ENCODE results near the gene ATP9A. TPM values are rescaled to one million over a fixed set of nuclear protein-coding genes. Genes with fewer than 3 reads are reported as not detected.

The ATP9A gene
- total and polyA plus RNA-seq, 2 donors (not counting 1 experiment from before 2014, with no cell fraction given): 23.3 to 96.3 TPM

GRCh38 chr20:51763965-51764602, 4.1 kb downstream of the ATP9A start:
- Histone ChIP-seq H3K9ac (ENCODE audit: insufficient read depth, low read length) (no peak overlapping the region), H3K79me2 (ENCODE audit: control insufficient read depth, insufficient read depth, low read length) (peaks cover under 1% of the 10 kb centered on the region), H4K20me1 (ENCODE audit: control insufficient read depth, extremely low read depth, insufficient read depth, low read length) (no peaks in the 10 kb centered on the region), H3K4me3 (replicated peaks in 1 of 4; ENCODE audit: control extremely low read depth in 1 of 4, insufficient read depth in 1 of 4, low read depth in 3 of 4, low read length in 4 of 4) (no peak overlapping the region), H2AFZ (ENCODE audit: low read length) (no peak overlapping the region), H3K4me1 (ENCODE audit: control insufficient read depth, extremely low read depth, insufficient read depth, low read length) (no peaks in the 10 kb centered on the region), H3K27me3 (ENCODE audit: control insufficient read depth, insufficient read depth, low read length) (no peaks in the 10 kb centered on the region), H3K9me3 (ENCODE audit: control insufficient read depth, insufficient read depth, low read depth, low read length) (no peaks in the 10 kb centered on the region), H3K4me2 (ENCODE audit: extremely low read depth, insufficient read depth, low read length) (no peak overlapping the region), H3K27ac (ENCODE audit: insufficient read depth, low read length) (no peak overlapping the region), H3K36me3 (ENCODE audit: control insufficient read depth, insufficient read depth, low read length) (no peaks in the 10 kb centered on the region)
- peak; percentile 35 to 51 for DNase-seq (ENCODE audit: low read depth in 2 of 2)
- TF ChIP-seq EZH2 (IDR thresholded peaks at IDR 0.05; ENCODE audit: low read length, missing control alignments) (no peak), CTCF (conservative IDR thresholded peaks at IDR 0.05 in 1 of 2, IDR thresholded peaks at IDR 0.05 in 1 of 2; ENCODE audit: low read depth in 1 of 2, low read length in 2 of 2) (peak in 1 of 2 donors; percentile 7)

GRCh38 chr20:51760905-51761546, 7.2 kb downstream of the ATP9A start:
- H3K9ac ChIP-seq (ENCODE audit: insufficient read depth, low read length): no peak overlapping the region
- no peaks in the 10 kb centered on the region for H3K4me1 ChIP-seq (ENCODE audit: control insufficient read depth, extremely low read depth, insufficient read depth, low read length)
- H3K79me2 ChIP-seq (ENCODE audit: control insufficient read depth, insufficient read depth, low read length): peaks cover 3% of the 10 kb centered on the region
- H3K9me3 ChIP-seq (ENCODE audit: control insufficient read depth, insufficient read depth, low read depth, low read length): no peaks in the 10 kb centered on the region
- no peaks in the 10 kb centered on the region for H3K27me3 ChIP-seq (ENCODE audit: control insufficient read depth, insufficient read depth, low read length)
- DNase-seq (ENCODE audit: low read depth in 2 of 2): peak; percentile 77 to 89
- no peak overlapping the region for H2AFZ ChIP-seq (ENCODE audit: low read length)
- no peaks in the 10 kb centered on the region for H3K36me3 ChIP-seq (ENCODE audit: control insufficient read depth, insufficient read depth, low read length)
- peak overlapping the region; percentile 7 for H3K4me2 ChIP-seq (ENCODE audit: extremely low read depth, insufficient read depth, low read length)
- peak overlapping the region; percentile 58 for H3K27ac ChIP-seq (ENCODE audit: insufficient read depth, low read length)
- H3K4me3 ChIP-seq (replicated peaks in 1 of 4; ENCODE audit: control extremely low read depth in 1 of 4, insufficient read depth in 1 of 4, low read depth in 3 of 4, low read length in 4 of 4): no peak overlapping the region
- no peak for TF ChIP-seq CTCF (conservative IDR thresholded peaks at IDR 0.05 in 1 of 2, IDR thresholded peaks at IDR 0.05 in 1 of 2; ENCODE audit: low read depth in 1 of 2, low read length in 2 of 2)
- no peak for TF ChIP-seq EZH2 (IDR thresholded peaks at IDR 0.05; ENCODE audit: low read length, missing control alignments)
- H4K20me1 ChIP-seq (ENCODE audit: control insufficient read depth, extremely low read depth, insufficient read depth, low read length): no peaks in the 10 kb centered on the region

- DNase-seq (ENCODE audit: low read depth in 2 of 2): peak in 1 of 2 donors; percentile 73
- H3K36me3 ChIP-seq (ENCODE audit: control insufficient read depth, insufficient read depth, low read length): no peaks in the 10 kb centered on the region
- H3K27me3 ChIP-seq (ENCODE audit: control insufficient read depth, insufficient read depth, low read length): no peaks in the 10 kb centered on the region
- no peak overlapping the region for H3K4me2 ChIP-seq (ENCODE audit: extremely low read depth, insufficient read depth, low read length)
- TF ChIP-seq EZH2 (IDR thresholded peaks at IDR 0.05; ENCODE audit: low read length, missing control alignments): no peak
- TF ChIP-seq CTCF (conservative IDR thresholded peaks at IDR 0.05 in 1 of 2, IDR thresholded peaks at IDR 0.05 in 1 of 2; ENCODE audit: low read depth in 1 of 2, low read length in 2 of 2): no peak
- no peak overlapping the region for H3K27ac ChIP-seq (ENCODE audit: insufficient read depth, low read length)
- H3K9me3 ChIP-seq (ENCODE audit: control insufficient read depth, insufficient read depth, low read depth, low read length): no peaks in the 10 kb centered on the region
- no peak overlapping the region for H2AFZ ChIP-seq (ENCODE audit: low read length)
- H4K20me1 ChIP-seq (ENCODE audit: control insufficient read depth, extremely low read depth, insufficient read depth, low read length): no peaks in the 10 kb centered on the region
- peaks cover 3% of the 10 kb centered on the region for H3K79me2 ChIP-seq (ENCODE audit: control insufficient read depth, insufficient read depth, low read length)
- no peak overlapping the region for H3K4me3 ChIP-seq (replicated peaks in 1 of 4; ENCODE audit: control extremely low read depth in 1 of 4, insufficient read depth in 1 of 4, low read depth in 3 of 4, low read length in 4 of 4)
- H3K4me1 ChIP-seq (ENCODE audit: control insufficient read depth, extremely low read depth, insufficient read depth, low read length): no peaks in the 10 kb centered on the region
- no peak overlapping the region for H3K9ac ChIP-seq (ENCODE audit: insufficient read depth, low read length)
These were observed 8.2 kb downstream of the ATP9A start for GRCh38 chr20:51759769-51760510.
